K562 treated with DMSO at 1 percent for 4 hours (cell line): ENCODE measurements around the gene RGCC. TPM values are rescaled to one million over a fixed set of nuclear protein-coding genes. Genes with fewer than 3 reads are reported as not detected.

Experiments used
- total RNA-seq: library from RNA; unstranded; fragments of 300-600 nt; gene quantifications from 2 replicates; pipeline ENCODE4 v1.2.3, GENCODE V29; 2022; ENCODE audit not compliant: insufficient read depth

RGCC gene
- total RNA-seq: 1.5 TPM in 1 of 2 replicates, not detected in the other

GRCh38 chr13:41456768-41457588 is at the start of gene RGCC:
Gene RGCC (plus strand): TSS chr13:41457550. CDS start chr13:41457708, 158 bp downstream.

Other genes with a start within 250 kb of the RGCC start
- 4.2 and 6.8 TPM in 2 replicates for gene MTRF1, start 194.0 kb upstream of the RGCC start, total RNA-seq
- 3.7 and 4.0 TPM in 2 replicates for gene NAA16, start 146.3 kb upstream of the RGCC start, total RNA-seq